NT2/D1 (cell line): Measurements from ENCODE around the gene DCPS.

Experiments
- DNase-seq: peaks from one replicate; pipeline ENCODE4 v3.0.0-alpha.2; 2011; ENCODE audit warnings: low read depth, low spot score
- H3K27me3 ChIP-seq: 2 replicates; pipeline ENCODE4 v1.6.0; 2011; ENCODE audit warnings: mild to moderate bottlenecking; ENCODE audit not compliant: insufficient read length, insufficient read depth
- H3K36me3 ChIP-seq: 2 replicates; pipeline ENCODE4 v1.6.1; 2011; ENCODE audit warnings: mild to moderate bottlenecking, low read length, mixed read lengths; ENCODE audit not compliant: insufficient read depth, insufficient read length
- H3K4me1 ChIP-seq: 2 replicates; pipeline ENCODE4 v1.5.1; 2011; ENCODE audit not compliant: insufficient read depth, insufficient read length
- H3K4me3 ChIP-seq: 2 replicates; pipeline ENCODE4 v1.5.1; 2011; ENCODE audit warnings: low read depth; ENCODE audit not compliant: insufficient read length
- H3K9ac ChIP-seq: 2 replicates; pipeline ENCODE4 v1.6.0; 2011; ENCODE audit warnings: low read depth; ENCODE audit not compliant: insufficient read length
- H3K9me3 ChIP-seq: 2 replicates; pipeline ENCODE4 v1.5.1; 2011; ENCODE audit warnings: mild to moderate bottlenecking, low read length; ENCODE audit not compliant: insufficient read depth
- SUZ12 ChIP-seq: IDR thresholded peaks from 2 replicates; pipeline ENCODE4 v1.6.1; 2011; ENCODE audit not compliant: insufficient read length, insufficient read depth; ENCODE audit errors: extremely low read depth
- YY1 ChIP-seq: IDR thresholded peaks from 2 replicates; pipeline ENCODE4 v1.6.1; 2011; ENCODE audit not compliant: insufficient read length, insufficient read depth
- ZNF274 ChIP-seq: IDR thresholded peaks from 2 replicates; pipeline ENCODE4 v1.6.1; 2011; ENCODE audit warnings: mild to moderate bottlenecking, low read depth, low read length

Gene DCPS

GRCh38 chr11:126336671-126337101 lies 32.8 kb downstream of the DCPS start:
- no peaks in the 10 kb centered on the region for H3K27me3 ChIP-seq
- H3K36me3 ChIP-seq = peaks cover 9% of the 10 kb centered on the region
- no peak for DNase-seq
- peaks cover 7% of the 10 kb centered on the region for H3K4me1 ChIP-seq
- no peaks in the 10 kb centered on the region for H3K9me3 ChIP-seq
- TF ChIP-seq ZNF274 = no peak
- TF ChIP-seq YY1 = no peak
- no peak for TF ChIP-seq SUZ12
- H3K4me3 ChIP-seq = no peak overlapping the region
- H3K9ac ChIP-seq = no peak overlapping the region

DNA sequence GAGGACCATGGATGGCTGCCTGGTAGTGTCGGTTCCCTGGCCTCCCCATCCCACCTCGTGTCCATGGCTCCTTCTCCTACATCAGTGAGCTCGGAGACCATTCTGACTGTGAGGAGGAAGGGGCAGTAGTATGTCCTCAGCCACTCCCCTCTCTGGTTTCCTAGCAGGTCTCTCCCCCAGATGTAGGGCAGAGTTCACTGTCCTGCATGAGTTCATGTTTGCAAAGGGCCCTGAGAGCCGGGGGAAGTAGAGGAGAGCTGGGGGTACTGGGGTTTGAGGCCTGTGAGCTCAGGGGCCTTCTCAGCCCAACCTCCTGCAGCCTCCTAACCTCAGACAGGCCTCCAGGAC lies 33.2 kb downstream of the DCPS start:
- Histone ChIP-seq H3K4me1 (peaks cover 7% of the 10 kb centered on the region), H3K4me3 (no peak overlapping the region), H3K9me3 (no peaks in the 10 kb centered on the region), H3K27me3 (no peaks in the 10 kb centered on the region), H3K9ac (no peak overlapping the region), H3K36me3 (peaks cover 5% of the 10 kb centered on the region)
- no peak for DNase-seq
- TF ChIP-seq ZNF274 = no peak
- no peak for TF ChIP-seq SUZ12
- TF ChIP-seq YY1 = no peak

DNA sequence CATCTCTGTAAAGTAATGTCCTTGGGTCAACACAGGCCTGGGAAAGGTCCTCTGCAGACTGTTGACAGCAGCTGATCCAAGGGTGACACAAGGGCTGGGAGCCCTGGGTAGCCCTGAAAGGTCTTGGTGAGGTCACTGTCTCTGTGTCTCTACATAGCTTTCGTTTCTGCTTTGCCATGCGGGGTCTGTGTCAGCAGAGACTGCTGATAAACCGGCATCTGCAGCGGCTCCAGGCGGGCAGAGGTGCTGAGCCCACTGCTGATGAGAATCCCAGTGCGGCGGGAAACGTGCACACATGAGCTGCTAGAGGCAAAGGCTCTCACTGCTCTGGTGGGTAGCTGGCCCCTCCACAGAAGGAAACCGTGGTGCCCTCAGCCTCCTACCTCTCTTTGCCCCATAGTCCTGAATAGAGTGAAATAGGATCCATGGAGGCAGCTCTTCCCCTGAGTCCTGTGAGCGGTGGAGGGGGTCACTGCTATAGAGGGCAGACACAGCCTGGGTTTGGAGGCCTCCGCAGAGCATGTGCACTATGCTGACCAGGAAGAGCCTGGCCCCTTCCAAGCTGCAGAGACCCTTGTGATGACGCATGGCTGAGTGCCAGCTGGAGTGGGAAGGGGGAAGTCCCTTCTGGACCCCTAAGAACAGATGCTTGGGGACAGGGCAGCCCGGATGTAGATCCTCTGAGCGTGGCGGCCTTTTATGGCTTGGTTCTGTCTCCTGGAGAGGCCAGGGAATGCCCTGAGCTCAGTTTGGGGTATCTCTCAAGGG lies 33.8 kb downstream of the DCPS start:
- Histone ChIP-seq H3K27me3 (no peaks in the 10 kb centered on the region), H3K9me3 (no peaks in the 10 kb centered on the region), H3K9ac (no peak overlapping the region), H3K36me3 (no peaks in the 10 kb centered on the region), H3K4me1 (peaks cover 7% of the 10 kb centered on the region), H3K4me3 (no peak overlapping the region)
- TF ChIP-seq YY1 (no peak), ZNF274 (no peak), SUZ12 (no peak)
- DNase-seq = no peak

DNA sequence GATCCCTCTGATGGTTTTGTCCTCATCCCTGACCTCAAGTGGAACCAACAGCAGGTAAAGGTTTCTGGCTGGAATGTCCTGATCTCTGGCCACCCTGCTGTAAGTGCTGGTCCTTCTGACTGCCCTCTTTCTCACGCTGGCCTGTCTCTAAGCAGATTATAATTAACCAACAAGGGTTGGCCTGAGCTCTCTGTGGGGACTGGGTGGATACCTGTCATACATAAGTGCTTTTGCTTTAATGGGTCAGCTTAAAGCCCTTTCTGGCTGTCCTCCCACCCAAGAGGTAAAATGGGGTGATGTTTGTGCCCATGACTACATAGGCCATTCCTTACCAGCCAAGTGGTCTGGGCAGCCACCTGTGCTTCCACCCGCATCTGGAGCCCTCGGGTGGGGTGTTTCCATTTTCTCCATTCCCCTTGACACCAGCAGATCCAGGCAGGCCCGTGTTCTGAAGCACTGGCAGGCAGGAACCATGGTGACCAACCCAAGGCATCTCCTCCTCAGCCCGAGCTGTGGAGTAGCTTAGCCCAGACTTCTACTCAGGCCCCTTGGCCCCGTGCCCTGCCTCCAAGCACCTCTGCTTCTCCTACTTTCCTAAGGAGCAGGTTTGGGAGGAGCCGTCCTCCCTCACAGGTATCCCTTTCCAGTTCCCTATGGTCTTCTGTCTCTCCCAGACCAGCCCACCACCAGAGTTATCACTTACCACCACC lies 34.6 kb downstream of the DCPS start:
- H3K36me3 ChIP-seq = peaks cover 5% of the 10 kb centered on the region
- DNase-seq = no peak
- no peak overlapping the region for H3K9ac ChIP-seq
- TF ChIP-seq SUZ12 (no peak), YY1 (no peak), ZNF274 (no peak)
- no peaks in the 10 kb centered on the region for H3K27me3 ChIP-seq
- H3K4me1 ChIP-seq = peaks cover 7% of the 10 kb centered on the region
- no peak overlapping the region for H3K4me3 ChIP-seq
- H3K9me3 ChIP-seq = no peaks in the 10 kb centered on the region

DNA sequence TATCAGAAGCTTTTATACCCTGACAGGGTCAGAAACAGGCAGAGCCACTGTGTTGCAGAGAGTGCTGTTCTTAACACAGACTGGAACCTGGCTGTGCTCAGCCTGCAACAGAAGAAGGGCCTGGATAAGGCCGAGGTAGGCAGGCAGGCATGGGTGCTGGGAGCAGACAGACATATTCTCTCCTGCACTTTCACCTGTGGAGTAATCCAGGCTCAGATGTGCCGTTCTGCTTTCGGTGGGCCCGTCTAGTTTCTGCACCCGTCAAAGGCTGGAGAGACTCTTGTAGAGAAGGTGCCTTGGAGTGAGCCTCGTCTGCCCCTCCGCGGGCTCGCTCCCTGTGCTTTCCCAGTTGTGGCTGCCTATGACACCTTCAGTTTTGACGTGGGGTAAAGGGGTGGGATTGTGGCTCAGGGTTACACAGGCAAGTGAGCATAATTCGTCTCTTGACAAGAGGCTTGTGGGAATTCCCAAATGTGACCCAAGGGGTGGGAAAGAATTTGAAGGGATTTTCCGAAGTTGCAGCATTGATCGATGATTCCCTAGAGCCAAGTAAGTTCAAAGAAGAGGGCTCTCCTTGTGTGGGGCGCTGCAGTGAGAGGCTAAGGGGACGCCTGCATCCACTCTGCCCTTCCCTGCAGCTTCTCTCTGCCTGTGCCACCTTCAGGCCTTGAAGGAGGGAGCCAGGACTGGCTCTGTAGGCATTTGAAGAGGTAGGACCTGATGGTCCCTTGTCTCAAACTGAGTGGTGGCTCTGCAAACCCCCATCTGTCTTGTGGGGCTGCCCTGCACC lies 35.4 kb downstream of the DCPS start:
- TF ChIP-seq SUZ12 = no peak
- no peak for TF ChIP-seq YY1
- TF ChIP-seq ZNF274 = no peak
- H3K36me3 ChIP-seq = peaks cover 11% of the 10 kb centered on the region
- no peak overlapping the region for H3K4me3 ChIP-seq
- H3K9me3 ChIP-seq = no peaks in the 10 kb centered on the region
- peak overlapping the region; percentile 3 for H3K9ac ChIP-seq
- no peaks in the 10 kb centered on the region for H3K27me3 ChIP-seq
- peaks cover 7% of the 10 kb centered on the region for H3K4me1 ChIP-seq
- DNase-seq = no peak

GRCh38 chr11:126339863-126340434 lies 36.1 kb downstream of the DCPS start:
- TF ChIP-seq YY1 = no peak
- no peak for TF ChIP-seq SUZ12
- TF ChIP-seq ZNF274 = no peak
- Histone ChIP-seq H3K4me1 (peaks cover 8% of the 10 kb centered on the region), H3K36me3 (peaks cover 12% of the 10 kb centered on the region), H3K9me3 (no peaks in the 10 kb centered on the region), H3K9ac (peak overlapping the region; percentile 3), H3K4me3 (no peak overlapping the region), H3K27me3 (no peaks in the 10 kb centered on the region)
- DNase-seq = no peak
